H9 (cell line): ENCODE results near the gene ALG14. TPM values are rescaled to one million over a fixed set of nuclear protein-coding genes. Genes with fewer than 3 reads are reported as not detected.

Source experiments
- DNase-seq: peaks from one replicate; pipeline ENCODE4 v3.0.0-alpha.2; 2017
- H2AFZ ChIP-seq: one replicate; pipeline ENCODE4 v1.6.1; 2013; ENCODE audit warnings: mild to moderate bottlenecking, low read length, control low read depth, moderate library complexity
- H2AK5ac ChIP-seq: 2 replicates; pipeline ENCODE4 v1.6.1; 2013; ENCODE audit warnings: low read length, control low read depth, mixed read lengths; ENCODE audit not compliant: insufficient read length
- H2BK120ac ChIP-seq: one replicate; pipeline ENCODE4 v1.6.1; 2013; ENCODE audit warnings: low read depth, mild to moderate bottlenecking, low read length, control low read depth, inconsistent platforms; ENCODE audit not compliant: poor library complexity, severe bottlenecking
- H2BK12ac ChIP-seq: 2 replicates; pipeline ENCODE4 v1.6.1; 2013; ENCODE audit warnings: low read length, control low read depth, mixed read lengths, low read depth; ENCODE audit not compliant: insufficient read length
- H2BK15ac ChIP-seq: 2 replicates; pipeline ENCODE4 v1.6.1; 2013; ENCODE audit warnings: low read depth, low read length, control low read depth
- H2BK20ac ChIP-seq: one replicate; pipeline ENCODE4 v1.6.1; 2013; ENCODE audit warnings: low read depth, mild to moderate bottlenecking, low read length, control low read depth, inconsistent platforms; ENCODE audit not compliant: poor library complexity, severe bottlenecking
- H2BK5ac ChIP-seq: 2 replicates; pipeline ENCODE4 v1.6.1; 2013; ENCODE audit warnings: low read length, control low read depth, mixed read lengths; ENCODE audit not compliant: insufficient read length
- H3K14ac ChIP-seq: 2 replicates; pipeline ENCODE4 v1.6.1; 2013; ENCODE audit warnings: low read length, control low read depth; ENCODE audit not compliant: insufficient read depth
- H3K18ac ChIP-seq: 2 replicates; pipeline ENCODE4 v1.6.1; 2013; ENCODE audit warnings: low read depth, mild to moderate bottlenecking, mixed read lengths, low read length, control low read depth; ENCODE audit not compliant: insufficient read length
- H3K23ac ChIP-seq: 2 replicates; pipeline ENCODE4 v1.6.1; 2013; ENCODE audit warnings: low read length, control low read depth, mixed read lengths, low read depth; ENCODE audit not compliant: insufficient read length
- H3K23me2 ChIP-seq: 2 replicates; pipeline ENCODE4 v1.6.1; 2013; ENCODE audit warnings: low read depth, mild to moderate bottlenecking, mixed read lengths, low read length, control low read depth; ENCODE audit not compliant: insufficient read length, poor library complexity, severe bottlenecking
- H3K27ac ChIP-seq: 2 replicates; pipeline ENCODE4 v1.5.1; 2013; ENCODE audit warnings: low read length, control low read depth, mixed read lengths, low read depth; ENCODE audit not compliant: insufficient read length
- H3K27me3 ChIP-seq: 2 replicates; pipeline ENCODE4 v1.6.1; 2013; ENCODE audit warnings: low read length, control low read depth, inconsistent platforms; ENCODE audit not compliant: insufficient read depth
- H3K4ac ChIP-seq: 2 replicates; pipeline ENCODE4 v1.6.1; 2013; ENCODE audit warnings: low read depth, mild to moderate bottlenecking, control low read depth, inconsistent platforms, low read length, moderate library complexity
- H3K4me1 ChIP-seq: 2 replicates; pipeline ENCODE4 v1.6.1; 2013; ENCODE audit warnings: low read length, control low read depth, inconsistent platforms; ENCODE audit not compliant: insufficient read depth
- H3K4me2 ChIP-seq: 2 replicates; pipeline ENCODE4 v1.6.1; 2013; ENCODE audit warnings: low read length, control low read depth, mixed read lengths; ENCODE audit not compliant: insufficient read length, insufficient read depth
- H3K56ac ChIP-seq: 2 replicates; pipeline ENCODE4 v1.6.1; 2013; ENCODE audit warnings: low read depth, mild to moderate bottlenecking, mixed read lengths, low read length, control low read depth; ENCODE audit not compliant: insufficient read length
- H3K79me1 ChIP-seq: 2 replicates; pipeline ENCODE4 v1.6.1; 2013; ENCODE audit warnings: low read depth, mild to moderate bottlenecking, moderate library complexity, low read length, control low read depth, inconsistent platforms; ENCODE audit not compliant: insufficient read depth, poor library complexity, severe bottlenecking
- H3K79me2 ChIP-seq: 2 replicates; pipeline ENCODE4 v1.6.1; 2013; ENCODE audit warnings: low read length, control low read depth, inconsistent platforms; ENCODE audit not compliant: insufficient read depth
- H3K9ac ChIP-seq: 2 replicates; pipeline ENCODE4 v1.6.1; 2013; ENCODE audit warnings: low read length, control low read depth, mixed read lengths; ENCODE audit not compliant: insufficient read length; ENCODE audit errors: extremely low read depth
- H3K9me3 ChIP-seq: one replicate; pipeline ENCODE4 v1.6.1; 2013; ENCODE audit warnings: low read depth, low read length, inconsistent platforms; ENCODE audit not compliant: control insufficient read depth
- H3T11ph ChIP-seq: one replicate; pipeline ENCODE4 v1.6.1; 2013; ENCODE audit warnings: mild to moderate bottlenecking, low read length, control low read depth, inconsistent platforms
- H4K20me1 ChIP-seq: one replicate; pipeline ENCODE4 v1.6.1; 2013; ENCODE audit not compliant: control insufficient read depth, insufficient read length, insufficient read depth
- H4K5ac ChIP-seq: 2 replicates; pipeline ENCODE4 v1.6.1; 2013; ENCODE audit warnings: low read depth, mild to moderate bottlenecking, mixed read lengths, low read length, control low read depth; ENCODE audit not compliant: insufficient read length
- H4K8ac ChIP-seq: replicated peaks from 2 replicates; pipeline ENCODE4 v1.6.1; 2013; ENCODE audit warnings: low read length, control low read depth, mixed read lengths, low read depth; ENCODE audit not compliant: insufficient read length
- H4K91ac ChIP-seq: 2 replicates; pipeline ENCODE4 v1.6.1; 2013; ENCODE audit warnings: low read depth, mild to moderate bottlenecking, moderate library complexity, mixed read lengths, low read length, control low read depth; ENCODE audit not compliant: insufficient read length
- H3K27ac Mint-ChIP-seq, 3 experiments: 2 replicates in 2 of 3; 3 replicates in 1 of 3; pipeline ENCODE4 v1.8.0; 2020 to 2021; ENCODE audit warnings: mixed read lengths in 3 of 3, mild to moderate bottlenecking in 1 of 3, moderate library complexity in 1 of 3
- H3K27me3 Mint-ChIP-seq: 2 replicates; pipeline ENCODE4 v1.8.0; 2021; ENCODE audit warnings: low read depth, mild to moderate bottlenecking, moderate library complexity, mixed read lengths
- H3K36me3 Mint-ChIP-seq, 3 experiments: 2 replicates in 2 of 3; 3 replicates in 1 of 3; pipeline ENCODE4 v1.8.0; 2020 to 2021; ENCODE audit warnings: low read depth in 3 of 3, mixed read lengths in 3 of 3; ENCODE audit not compliant: insufficient read depth in 1 of 3
- H3K4me1 Mint-ChIP-seq, 2 experiments: 2 replicates each; pipeline ENCODE4 v1.8.0; 2020; ENCODE audit warnings: mixed read lengths in 2 of 2
- H3K4me3 Mint-ChIP-seq, 2 experiments: 2 replicates in 1 of 2; 3 replicates in 1 of 2; pipeline ENCODE4 v1.8.0; 2020 to 2021; ENCODE audit warnings: mild to moderate bottlenecking in 2 of 2, mixed read lengths in 2 of 2, moderate library complexity in 1 of 2
- H3K9me3 Mint-ChIP-seq, 2 experiments: 2 replicates in 1 of 2; 3 replicates in 1 of 2; pipeline ENCODE4 v1.8.0; 2020; ENCODE audit warnings: mild to moderate bottlenecking in 2 of 2, mixed read lengths in 2 of 2, moderate library complexity in 1 of 2
- CTCF ChIP-seq: fragments of 200-600 bp; sonication (generic); conservative IDR thresholded peaks from 3 replicates; pipeline ENCODE4 v1.8.0; 2021; ENCODE audit warnings: antibody characterized with exemption, mild to moderate bottlenecking
- WGBS: extraction: QIAGEN DNeasy Blood & Tissue Kit; methylation state at CpG from one replicate; pipeline ENCODE4 v1.1.7; 2013; ENCODE audit warnings: missing lambda C conversion rate, low lambda C conversion rate, mixed read lengths; ENCODE audit not compliant: insufficient read length; ENCODE audit errors: extremely low coverage; 5-methylcytosine and 5-hydroxymethylcytosine counted together
- total RNA-seq: library from RNA; stranded (reverse); gene quantifications from 2 replicates; pipeline ENCODE4 v1.2.1, GENCODE V29; 2021

The ALG14 gene
- total RNA-seq, 1 experiment from 2014 or later = 2.5 TPM

GRCh38 chr1:95005584-95005983 is 67.2 kb downstream of the ALG14 start:
- Histone ChIP-seq H3K27me3 (no peaks in the 10 kb centered on the region), H4K8ac (no peak overlapping the region), H3K27ac (no peak overlapping the region), H4K5ac (no peak overlapping the region), H3K4me2 (no peak overlapping the region), H3K18ac (no peak overlapping the region), H3K79me1 (no peaks in the 10 kb centered on the region), H2BK20ac (no peak overlapping the region), H3K14ac (no peak overlapping the region), H3T11ph (no peak overlapping the region), H3K56ac (no peak overlapping the region), H2BK12ac (no peak overlapping the region), H3K79me2 (no peaks in the 10 kb centered on the region; the same call in 1 of the 2 replicates), H3K4ac (no peak overlapping the region), H2AK5ac (no peak overlapping the region), H3K23ac (no peak overlapping the region), H3K4me1 (no peaks in the 10 kb centered on the region), H2BK15ac (no peak overlapping the region), H2BK120ac (no peak overlapping the region), H3K9ac (no peak overlapping the region), H4K20me1 (no peaks in the 10 kb centered on the region), H2BK5ac (no peak overlapping the region), H4K91ac (no peak overlapping the region), H3K9me3 (no peaks in the 10 kb centered on the region), H3K23me2 (no peaks in the 10 kb centered on the region), H2AFZ (no peak overlapping the region)
- TF ChIP-seq CTCF = no peak
- H3K27ac Mint-ChIP-seq = no peak overlapping the region
- no CpG with 5 or more reads among the region's 2 CpGs for WGBS
- peaks cover 4 to 10% of the 10 kb centered on the region in 2 experiments; a peak in 3 of 4 replicates for H3K4me1 Mint-ChIP-seq
- no peaks in the 10 kb centered on the region for H3K9me3 Mint-ChIP-seq
- DNase-seq = no peak
- H3K27me3 Mint-ChIP-seq = no peaks in the 10 kb centered on the region
- no peaks in the 10 kb centered on the region for H3K36me3 Mint-ChIP-seq
- H3K4me3 Mint-ChIP-seq = no peak overlapping the region
